Ramos (cell line): ENCODE measurements around the gene CBFA2T3.

ENCODE experiments used
- in situ Hi-C: fragments of 300-500 bp; cut with MboI; formaldehyde crosslinking; loops from one replicate; pipeline ENCODE4 v1.14.3; 2022; ENCODE audit warnings: low sequenced_read_pairs; ENCODE audit not compliant: unreplicated experiment

Gene CBFA2T3

GRCh38 chr16:88886845-88887521 is 90.0 kb downstream of the CBFA2T3 start:
- in situ Hi-C loops: no loop called here

- in situ Hi-C loops: no loop called here
These were observed 90.6 kb downstream of the CBFA2T3 start for GRCh38 chr16:88886420-88886844.

GRCh38 chr16:88885693-88886280 is 91.2 kb downstream of the CBFA2T3 start:
- in situ Hi-C loops: no loop called here

GRCh38 chr16:88884569-88885271 is 92.3 kb downstream of the CBFA2T3 start:
- in situ Hi-C loops: no loop called here

GRCh38 chr16:88883946-88884345 is 93.1 kb downstream of the CBFA2T3 start:
- in situ Hi-C loops: no loop called here

GRCh38 chr16:88883117-88883895 is 93.7 kb downstream of the CBFA2T3 start:
- in situ Hi-C loops: no loop called here

- in situ Hi-C loops: no loop called here
These were observed 94.5 kb downstream of the CBFA2T3 start for GRCh38 chr16:88882358-88883030.

GRCh38 chr16:88881675-88882357 is 95.2 kb downstream of the CBFA2T3 start:
- in situ Hi-C loops: no loop called here

GRCh38 chr16:88881007-88881615 is 95.9 kb downstream of the CBFA2T3 start:
- in situ Hi-C loops: no loop called here

- in situ Hi-C loops: no loop called here
These were observed 96.6 kb downstream of the CBFA2T3 start for GRCh38 chr16:88880226-88881006.

- in situ Hi-C loops: no loop called here
These were observed 97.3 kb downstream of the CBFA2T3 start for GRCh38 chr16:88879788-88880055.

- in situ Hi-C loops: no loop called here
These were observed 97.8 kb downstream of the CBFA2T3 start for GRCh38 chr16:88878967-88879787.

- in situ Hi-C loops: no loop called here
These were observed 98.7 kb downstream of the CBFA2T3 start for GRCh38 chr16:88878356-88878755.

- in situ Hi-C loops: no loop called here
These were observed 99.3 kb downstream of the CBFA2T3 start for GRCh38 chr16:88877564-88878289.

- in situ Hi-C loops: no loop called here
These were observed 100.0 kb downstream of the CBFA2T3 start for GRCh38 chr16:88876942-88877526.

GRCh38 chr16:88875703-88876234 is 101.2 kb downstream of the CBFA2T3 start:
- in situ Hi-C loops: no loop called here
